Measurements from ENCODE around the gene VAMP4. TPM values are rescaled to one million over a fixed set of nuclear protein-coding genes. Genes with fewer than 3 reads are reported as not detected.

Gene VAMP4
- polyA plus RNA-seq, 1 donor, result 9.9 TPM

GRCh38 chr1:171781176-171781875 is 39.5 kb upstream of the VAMP4 start, which contains the start of gene METTL13:
Gene METTL13 (plus strand): TSS chr1:171781660. CDS start chr1:171781968, 308 bp downstream.
- WGBS (ENCODE audit: insufficient coverage, low lambda C conversion rate), result 0% methylated on average over 3 of the region's 57 CpGs
- peaks cover 2% of the 10 kb centered on the region for H3K27me3 ChIP-seq (ENCODE audit: control insufficient read depth, insufficient read depth, low read length)
- H3K27ac ChIP-seq (ENCODE audit: low read length), result peak within 1 kb of the TSS; percentile 83
- peaks cover 25% of the 10 kb centered on the region for H3K36me3 ChIP-seq (ENCODE audit: control insufficient read depth, insufficient read depth, low read length)
- peak; percentile 99 to 100 for DNase-seq
- peak within 1 kb of the TSS; percentile 90 for H3K4me3 ChIP-seq (ENCODE audit: low read length)
- no peaks in the 10 kb centered on the region for H3K9me3 ChIP-seq (ENCODE audit: control insufficient read depth, low read depth, low read length)
- H3K4me1 ChIP-seq (ENCODE audit: control insufficient read depth, insufficient read depth, low read length), result peaks cover 7% of the 10 kb centered on the region

DNA sequence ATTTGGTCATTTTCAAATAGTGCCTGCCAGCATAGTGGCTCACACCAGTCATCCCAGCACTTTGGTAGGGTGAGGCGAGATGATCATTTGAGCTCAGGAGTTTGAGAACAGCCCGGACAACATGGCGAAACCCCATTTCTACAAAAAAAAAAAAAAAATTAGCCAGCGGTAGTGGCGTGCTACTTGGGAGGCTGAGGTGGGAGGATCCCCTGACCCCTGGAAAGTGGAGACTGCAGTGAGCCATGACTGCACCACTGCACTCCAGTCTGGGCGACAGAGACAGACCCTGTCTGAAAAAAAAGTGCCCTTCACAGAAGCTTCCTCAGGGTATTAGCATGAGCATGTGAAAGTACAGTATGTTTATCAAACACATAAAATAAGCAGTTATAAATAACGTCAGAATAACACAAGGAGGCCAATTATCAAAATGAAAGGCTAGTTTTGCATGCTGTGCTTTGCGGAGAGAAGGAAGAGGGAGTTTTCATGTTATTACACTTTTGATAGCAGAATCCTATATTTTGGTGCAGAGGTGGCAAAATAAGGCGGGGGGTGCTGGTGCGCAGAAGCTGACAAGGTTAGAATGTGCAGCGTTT is 38.8 kb upstream of the VAMP4 start:
- DNase-seq, result peak in 1 of 2 donors; percentile 4
- H3K4me3 ChIP-seq (ENCODE audit: low read length), result peak overlapping the region; percentile 90

DNA sequence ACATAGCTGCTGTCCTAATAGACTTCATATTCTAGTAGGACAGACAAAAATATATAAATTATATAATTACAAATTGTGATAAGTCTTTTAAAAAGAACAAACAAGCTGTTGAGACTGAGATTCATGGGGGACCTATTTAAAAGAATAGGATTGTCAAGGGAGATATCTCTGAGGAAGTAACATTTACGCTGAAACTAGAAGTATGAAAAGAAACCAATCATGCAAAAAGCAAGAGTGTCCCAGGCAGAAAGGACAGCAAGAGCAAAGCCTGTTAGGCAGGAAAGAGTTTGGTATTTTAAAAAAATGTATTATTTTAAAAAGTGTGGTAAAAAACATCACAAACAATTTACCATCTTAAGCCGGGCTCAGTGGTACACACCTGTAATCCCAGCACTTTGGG is 30.4 kb upstream of the VAMP4 start:
- Histone ChIP-seq H3K36me3 (ENCODE audit: control insufficient read depth, insufficient read depth, low read length) (no peaks in the 10 kb centered on the region), H3K9me3 (ENCODE audit: control insufficient read depth, low read depth, low read length) (no peaks in the 10 kb centered on the region), H3K4me1 (ENCODE audit: control insufficient read depth, insufficient read depth, low read length) (no peaks in the 10 kb centered on the region), H3K27ac (ENCODE audit: low read length) (no peak overlapping the region), H3K4me3 (ENCODE audit: low read length) (no peak overlapping the region), H3K27me3 (ENCODE audit: control insufficient read depth, insufficient read depth, low read length) (peaks cover 8% of the 10 kb centered on the region)
- WGBS (ENCODE audit: insufficient coverage, low lambda C conversion rate), result 100% methylated on average over 1 of the region's 2 CpGs
- DNase-seq, result no peak

More for the DNA sequence above, 38.8 kb upstream of the VAMP4 start:
- H3K9me3 ChIP-seq (ENCODE audit: control insufficient read depth, low read depth, low read length), result no peaks in the 10 kb centered on the region
- H3K4me1 ChIP-seq (ENCODE audit: control insufficient read depth, insufficient read depth, low read length), result peaks cover 7% of the 10 kb centered on the region
- WGBS (ENCODE audit: insufficient coverage, low lambda C conversion rate), result 0% methylated on average over 2 of the region's 11 CpGs
- peaks cover 18% of the 10 kb centered on the region for H3K36me3 ChIP-seq (ENCODE audit: control insufficient read depth, insufficient read depth, low read length)
- peaks cover 2% of the 10 kb centered on the region for H3K27me3 ChIP-seq (ENCODE audit: control insufficient read depth, insufficient read depth, low read length)
- H3K27ac ChIP-seq (ENCODE audit: low read length), result peak overlapping the region; percentile 79

GRCh38 chr1:171769754-171770153 is 27.9 kb upstream of the VAMP4 start:
- H3K36me3 ChIP-seq (ENCODE audit: control insufficient read depth, insufficient read depth, low read length), result no peaks in the 10 kb centered on the region
- H3K27me3 ChIP-seq (ENCODE audit: control insufficient read depth, insufficient read depth, low read length), result peaks cover under 1% of the 10 kb centered on the region
- no peaks in the 10 kb centered on the region for H3K9me3 ChIP-seq (ENCODE audit: control insufficient read depth, low read depth, low read length)
- no CpG with 5 or more reads among the region's 1 CpG for WGBS (ENCODE audit: insufficient coverage, low lambda C conversion rate)
- H3K4me3 ChIP-seq (ENCODE audit: low read length), result no peak overlapping the region
- no peak for DNase-seq
- H3K27ac ChIP-seq (ENCODE audit: low read length), result no peak overlapping the region
- H3K4me1 ChIP-seq (ENCODE audit: control insufficient read depth, insufficient read depth, low read length), result no peaks in the 10 kb centered on the region

GRCh38 chr1:171769171-171769570 is 27.3 kb upstream of the VAMP4 start:
- no peak for DNase-seq
- H3K4me3 ChIP-seq (ENCODE audit: low read length), result no peak overlapping the region
- no peaks in the 10 kb centered on the region for H3K4me1 ChIP-seq (ENCODE audit: control insufficient read depth, insufficient read depth, low read length)
- 93% methylated on average over 3 of the region's 3 CpGs for WGBS (ENCODE audit: insufficient coverage, low lambda C conversion rate)
- H3K36me3 ChIP-seq (ENCODE audit: control insufficient read depth, insufficient read depth, low read length), result no peaks in the 10 kb centered on the region
- no peaks in the 10 kb centered on the region for H3K9me3 ChIP-seq (ENCODE audit: control insufficient read depth, low read depth, low read length)
- H3K27ac ChIP-seq (ENCODE audit: low read length), result no peak overlapping the region
- H3K27me3 ChIP-seq (ENCODE audit: control insufficient read depth, insufficient read depth, low read length), result no peaks in the 10 kb centered on the region

DNA sequence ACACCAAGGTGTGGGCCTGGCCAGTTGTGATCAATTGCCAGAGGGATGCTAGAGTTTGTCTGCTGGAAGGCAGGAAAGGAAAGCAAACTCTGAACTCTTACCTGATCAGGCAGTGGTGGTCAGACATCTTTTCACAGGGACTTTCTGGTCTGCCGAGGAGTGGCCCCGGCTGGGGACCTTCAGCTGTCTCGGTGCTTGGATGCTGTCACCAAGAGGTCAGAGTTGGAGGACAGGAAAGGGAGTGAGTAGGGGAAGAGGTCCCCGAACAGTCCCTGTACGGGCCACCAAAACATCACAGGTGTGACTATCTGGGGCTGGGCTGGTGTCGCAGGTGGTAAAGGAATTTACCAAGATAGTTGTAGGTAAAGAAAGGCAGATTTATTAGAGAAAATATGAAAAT is 21.9 kb upstream of the VAMP4 start:
- DNase-seq, result no peak
- no peaks in the 10 kb centered on the region for H3K9me3 ChIP-seq (ENCODE audit: control insufficient read depth, low read depth, low read length)
- H3K27me3 ChIP-seq (ENCODE audit: control insufficient read depth, insufficient read depth, low read length), result peaks cover 8% of the 10 kb centered on the region
- no CpG with 5 or more reads among the region's 6 CpGs for WGBS (ENCODE audit: insufficient coverage, low lambda C conversion rate)
- H3K4me1 ChIP-seq (ENCODE audit: control insufficient read depth, insufficient read depth, low read length), result no peaks in the 10 kb centered on the region
- H3K27ac ChIP-seq (ENCODE audit: low read length), result no peak overlapping the region
- H3K4me3 ChIP-seq (ENCODE audit: low read length), result no peak overlapping the region
- no peaks in the 10 kb centered on the region for H3K36me3 ChIP-seq (ENCODE audit: control insufficient read depth, insufficient read depth, low read length)

DNA sequence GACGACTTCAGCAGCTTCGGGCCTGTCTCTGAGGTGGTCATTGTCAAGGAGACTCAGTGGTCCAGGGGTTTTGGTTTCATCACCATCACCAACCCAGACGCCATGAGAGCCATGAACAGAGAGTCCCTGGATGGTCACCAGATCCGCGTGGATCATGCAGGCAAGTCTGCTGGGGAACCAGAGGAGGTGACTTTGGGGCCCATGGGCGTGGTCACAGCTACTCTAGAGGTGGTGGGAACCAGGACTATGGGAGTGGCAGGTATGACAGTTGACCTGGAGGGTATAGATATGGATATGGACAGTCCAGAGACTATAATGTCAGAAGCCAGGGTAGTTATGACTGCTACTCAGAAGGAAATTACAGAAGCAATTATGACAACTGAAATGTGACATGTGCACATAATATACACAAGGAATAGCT is 20.3 kb upstream of the VAMP4 start:
- no peak overlapping the region for H3K4me3 ChIP-seq (ENCODE audit: low read length)
- no peaks in the 10 kb centered on the region for H3K4me1 ChIP-seq (ENCODE audit: control insufficient read depth, insufficient read depth, low read length)
- H3K27ac ChIP-seq (ENCODE audit: low read length), result no peak overlapping the region
- no CpG with 5 or more reads among the region's 6 CpGs for WGBS (ENCODE audit: insufficient coverage, low lambda C conversion rate)
- H3K9me3 ChIP-seq (ENCODE audit: control insufficient read depth, low read depth, low read length), result no peaks in the 10 kb centered on the region
- H3K27me3 ChIP-seq (ENCODE audit: control insufficient read depth, insufficient read depth, low read length), result peaks cover 12% of the 10 kb centered on the region
- DNase-seq, result no peak
- no peaks in the 10 kb centered on the region for H3K36me3 ChIP-seq (ENCODE audit: control insufficient read depth, insufficient read depth, low read length)

- no peaks in the 10 kb centered on the region for H3K36me3 ChIP-seq (ENCODE audit: control insufficient read depth, insufficient read depth, low read length)
- no peak overlapping the region for H3K27ac ChIP-seq (ENCODE audit: low read length)
- H3K27me3 ChIP-seq (ENCODE audit: control insufficient read depth, insufficient read depth, low read length), result peaks cover 6% of the 10 kb centered on the region
- no peaks in the 10 kb centered on the region for H3K4me1 ChIP-seq (ENCODE audit: control insufficient read depth, insufficient read depth, low read length)
- no peaks in the 10 kb centered on the region for H3K9me3 ChIP-seq (ENCODE audit: control insufficient read depth, low read depth, low read length)
- no peak for DNase-seq
- H3K4me3 ChIP-seq (ENCODE audit: low read length), result no peak overlapping the region
Observed at GRCh38 chr1:171758011-171758410, 16.1 kb upstream of the VAMP4 start.

DNA sequence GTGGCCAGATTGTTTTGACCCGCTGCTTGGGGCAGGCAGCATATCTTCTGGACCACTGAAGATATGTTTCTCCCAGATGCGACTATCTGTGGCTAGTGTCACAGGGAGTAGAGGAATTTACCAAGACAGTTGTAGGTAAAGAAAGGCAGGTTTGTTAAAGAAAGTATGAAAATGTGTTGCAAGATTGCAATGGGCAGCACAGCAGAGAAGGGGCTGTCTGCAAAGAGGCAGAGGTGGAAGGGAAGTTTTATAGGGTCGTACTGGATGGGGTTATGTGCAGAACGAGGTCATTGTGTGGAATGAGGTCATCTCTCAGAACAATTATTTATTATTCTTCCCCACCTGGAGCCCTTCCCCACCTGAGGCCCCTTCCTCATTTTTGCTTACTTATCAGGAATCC is 15.0 kb upstream of the VAMP4 start:
- Histone ChIP-seq H3K27ac (ENCODE audit: low read length) (no peak overlapping the region), H3K4me1 (ENCODE audit: control insufficient read depth, insufficient read depth, low read length) (no peaks in the 10 kb centered on the region), H3K9me3 (ENCODE audit: control insufficient read depth, low read depth, low read length) (no peaks in the 10 kb centered on the region), H3K27me3 (ENCODE audit: control insufficient read depth, insufficient read depth, low read length) (peaks cover 6% of the 10 kb centered on the region), H3K36me3 (ENCODE audit: control insufficient read depth, insufficient read depth, low read length) (no peaks in the 10 kb centered on the region), H3K4me3 (ENCODE audit: low read length) (no peak overlapping the region)
- no peak for DNase-seq
- WGBS (ENCODE audit: insufficient coverage, low lambda C conversion rate), result no CpG with 5 or more reads among the region's 4 CpGs

DNA sequence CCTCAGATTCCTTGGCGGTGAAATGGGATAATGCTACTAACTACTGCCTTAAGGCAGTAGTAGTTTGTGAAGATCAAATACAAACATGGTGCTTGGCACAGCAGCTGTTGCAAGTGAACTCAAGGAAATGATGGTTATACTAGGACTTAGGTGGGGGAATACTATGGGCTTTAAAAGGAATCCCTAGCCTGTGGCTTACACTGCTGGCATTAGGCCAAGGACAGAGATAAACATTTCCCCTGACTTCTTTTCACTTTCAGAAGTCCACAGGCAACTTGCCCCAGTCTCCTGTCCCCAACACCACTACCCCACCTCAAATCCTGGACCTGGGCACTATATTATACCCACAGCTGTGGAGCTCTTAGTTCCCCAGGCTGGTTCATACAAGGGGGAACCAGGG is 13.1 kb upstream of the VAMP4 start:
- Histone ChIP-seq H3K36me3 (ENCODE audit: control insufficient read depth, insufficient read depth, low read length) (no peaks in the 10 kb centered on the region), H3K4me1 (ENCODE audit: control insufficient read depth, insufficient read depth, low read length) (no peaks in the 10 kb centered on the region), H3K27ac (ENCODE audit: low read length) (no peak overlapping the region), H3K4me3 (ENCODE audit: low read length) (no peak overlapping the region), H3K27me3 (ENCODE audit: control insufficient read depth, insufficient read depth, low read length) (peaks cover 6% of the 10 kb centered on the region), H3K9me3 (ENCODE audit: control insufficient read depth, low read depth, low read length) (no peaks in the 10 kb centered on the region)
- WGBS (ENCODE audit: insufficient coverage, low lambda C conversion rate), result 100% methylated on average over 1 of the region's 1 CpG
- DNase-seq, result no peak

DNA sequence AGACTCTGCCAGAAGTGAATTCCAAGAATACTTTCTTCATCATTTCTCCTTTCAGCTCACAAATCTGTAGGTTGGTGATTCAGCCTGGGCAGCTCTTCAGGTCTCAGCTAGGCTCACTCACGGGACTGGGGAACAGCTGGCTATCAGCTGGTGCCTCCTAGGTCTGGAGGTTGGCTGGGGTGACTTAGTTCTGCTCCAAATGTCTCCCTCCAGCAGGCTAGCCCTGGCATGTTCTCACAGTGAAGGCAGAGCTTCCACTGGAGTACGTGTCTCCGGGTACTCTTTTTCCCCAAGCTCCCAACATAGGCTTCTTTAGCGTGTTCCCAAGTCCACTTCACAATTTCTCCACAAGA is 12.5 kb upstream of the VAMP4 start:
- no peak overlapping the region for H3K27ac ChIP-seq (ENCODE audit: low read length)
- no peaks in the 10 kb centered on the region for H3K4me1 ChIP-seq (ENCODE audit: control insufficient read depth, insufficient read depth, low read length)
- H3K27me3 ChIP-seq (ENCODE audit: control insufficient read depth, insufficient read depth, low read length), result peaks cover 6% of the 10 kb centered on the region
- 100% methylated on average over 2 of the region's 4 CpGs for WGBS (ENCODE audit: insufficient coverage, low lambda C conversion rate)
- DNase-seq, result no peak
- no peaks in the 10 kb centered on the region for H3K9me3 ChIP-seq (ENCODE audit: control insufficient read depth, low read depth, low read length)
- H3K4me3 ChIP-seq (ENCODE audit: low read length), result no peak overlapping the region
- no peaks in the 10 kb centered on the region for H3K36me3 ChIP-seq (ENCODE audit: control insufficient read depth, insufficient read depth, low read length)
